Motor neuron (in vitro differentiated cells): ENCODE data around the gene KNDC1. TPM values are rescaled to one million over a fixed set of nuclear protein-coding genes. Genes with fewer than 3 reads are reported as not detected.
A peak's percentile ranks its signal among the peaks of the same experiment; 100 is the strongest.
"Not testable (repeated sequence)": the region's sequence is repeated elsewhere in the genome, so short reads cannot be mapped to it uniquely, and the experiment has no call there.

Experiments
- ATAC-seq, 8 experiments: fragments of 200-7000 bp; cut with Tn5 transposase; replicated peaks in 6 of 8; 2 replicates each; pipeline ENCODE4 v1.8.0; 2021; ENCODE audit warnings: mild to moderate bottlenecking in 8 of 8, moderate library complexity in 8 of 8
- H3K27ac ChIP-seq, 2 donors: fragments of 250-450 bp; sonication (Bioruptor Pico); 2 replicates each; pipeline ENCODE4 v1.9.0; 2021; ENCODE audit warnings: antibody characterized with exemption in 2 of 2, mild to moderate bottlenecking in 2 of 2, moderate library complexity in 1 of 2
- H3K4me1 ChIP-seq, 2 donors: fragments of 250-450 bp; sonication (Bioruptor Pico); replicated peaks in 1 of 2; 2 replicates each; pipeline ENCODE4 v1.6.1; 2021; ENCODE audit warnings: antibody characterized with exemption in 2 of 2, mild to moderate bottlenecking in 2 of 2, moderate library complexity in 1 of 2
- H3K4me3 ChIP-seq, 5 donors: fragments of 250-450 bp; sonication (Bioruptor Pico); 2 replicates each; pipeline ENCODE4 v1.9.0; 2021; ENCODE audit warnings: antibody characterized with exemption in 5 of 5, mild to moderate bottlenecking in 5 of 5, moderate library complexity in 4 of 5
- WGBS, 10 experiments: fragments of 450-650 bp; shearing (Covaris generic); methylation state at CpG; one replicate each; pipeline ENCODE4 v1.0.0; 2022; 5-methylcytosine and 5-hydroxymethylcytosine counted together
- in situ Hi-C, 9 experiments: fragments of 400-800 bp; cut with MboI; loops; one replicate each; pipeline ENCODE4 v1.15.0; 2021; ENCODE audit warnings: low sequenced_read_pairs in 9 of 9, low pct_unique_long_range_greater_than_20kb in 2 of 9; ENCODE audit not compliant: unreplicated experiment in 9 of 9
- total RNA-seq, 8 experiments: library from RNA; unstranded; fragments of 300-600 nt; gene quantifications; 2 replicates each; pipeline versions ENCODE4 v1.2.3 to v1.2.4, GENCODE V29; 2022

Gene KNDC1, protein sequence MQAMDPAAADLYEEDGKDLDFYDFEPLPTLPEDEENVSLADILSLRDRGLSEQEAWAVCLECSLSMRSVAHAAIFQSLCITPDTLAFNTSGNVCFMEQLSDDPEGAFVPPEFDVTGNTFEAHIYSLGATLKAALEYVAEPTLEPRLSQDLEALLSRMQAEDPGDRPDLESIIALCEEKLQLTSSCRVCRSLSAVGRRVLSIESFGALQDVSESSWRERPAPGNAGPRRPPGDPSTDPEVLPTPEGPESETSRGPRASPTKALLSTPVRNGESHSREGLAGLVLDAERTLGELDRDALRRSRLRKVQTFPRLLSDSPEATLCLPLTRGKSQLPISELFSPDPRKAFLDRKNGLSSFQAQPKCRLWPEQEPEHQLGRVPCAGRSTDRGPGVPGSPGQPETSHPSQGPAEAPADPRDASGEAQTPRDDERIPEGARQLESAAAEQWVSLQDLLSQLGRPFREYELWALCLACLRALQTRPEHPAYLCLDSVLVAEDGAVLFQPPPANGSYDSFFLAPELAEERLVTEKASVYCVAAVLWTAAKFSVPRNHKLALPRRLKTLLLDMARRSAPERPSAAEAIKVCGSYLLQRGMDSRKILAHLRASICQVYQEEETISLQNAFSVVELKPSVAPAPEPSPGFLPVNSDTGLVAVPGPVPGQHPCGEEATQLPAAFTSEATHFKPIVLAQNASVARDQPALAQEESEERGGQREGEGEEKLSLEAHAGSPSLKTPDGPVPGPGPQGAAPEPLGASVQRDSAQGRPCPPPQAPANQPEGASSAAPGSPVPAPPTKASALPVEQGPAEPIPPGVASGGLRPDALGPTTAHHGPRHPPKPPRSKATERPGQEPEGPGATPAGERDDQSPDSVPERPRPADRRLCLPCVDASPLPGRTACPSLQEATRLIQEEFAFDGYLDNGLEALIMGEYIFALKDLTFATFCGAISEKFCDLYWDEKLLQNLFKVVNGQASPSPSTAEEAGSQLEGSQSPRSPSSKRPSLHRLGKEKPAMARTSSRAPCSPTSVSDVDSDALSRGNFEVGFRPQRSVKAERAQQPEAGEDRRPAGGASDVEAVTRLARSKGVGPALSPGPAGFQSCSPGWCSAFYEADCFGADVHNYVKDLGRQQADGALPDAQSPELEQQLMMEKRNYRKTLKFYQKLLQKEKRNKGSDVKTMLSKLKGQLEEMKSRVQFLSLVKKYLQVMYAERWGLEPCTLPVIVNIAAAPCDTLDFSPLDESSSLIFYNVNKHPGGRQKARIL (N-terminal part only)
- 10 to 100 TPM in 1 of 8 experiments, 1 to 10 TPM in 4, under 1 TPM in 3; 0.15 to 14.6 (median 4.2) TPM for total RNA-seq

DNA sequence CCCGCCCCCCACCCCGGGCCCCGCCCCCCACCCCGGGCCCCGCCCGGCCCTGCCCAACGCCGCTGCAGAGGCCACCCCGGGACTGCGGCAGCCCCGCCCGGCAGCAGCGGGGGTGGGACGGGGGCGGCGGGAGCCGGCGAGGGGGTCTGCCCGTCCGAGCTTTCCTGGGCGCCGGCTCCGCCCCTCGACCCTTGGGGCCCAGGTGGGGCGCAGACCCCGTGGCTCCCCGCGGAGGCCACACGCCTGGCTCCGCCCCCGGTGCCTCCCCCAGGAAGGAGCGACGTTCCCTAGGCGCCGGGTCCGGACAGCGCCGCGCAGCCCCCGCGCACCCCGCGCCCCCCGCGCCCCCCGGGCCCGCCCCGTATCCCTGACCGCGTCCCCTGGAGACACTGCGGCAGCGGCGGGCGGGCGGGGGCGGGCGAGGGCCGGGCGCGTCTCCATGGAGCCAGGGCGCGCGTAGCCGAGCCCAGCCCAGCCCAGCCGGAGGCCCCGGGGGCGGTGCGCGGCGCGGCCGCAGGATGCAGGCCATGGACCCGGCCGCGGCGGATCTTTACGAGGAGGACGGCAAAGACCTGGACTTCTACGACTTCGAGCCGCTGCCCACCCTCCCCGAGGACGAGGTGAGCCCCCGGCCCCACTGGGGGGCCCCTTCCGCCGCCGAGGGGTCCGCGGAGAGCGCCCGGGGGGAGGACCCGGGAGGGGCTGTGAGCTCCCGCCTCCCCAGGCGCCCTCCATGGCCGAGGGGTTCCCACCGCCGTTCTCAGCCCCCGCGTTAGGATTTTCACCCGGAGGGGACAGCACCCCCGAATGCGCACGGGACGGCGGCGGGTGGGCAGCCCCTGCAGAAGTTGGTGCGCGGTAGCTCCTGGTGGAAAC is at the start of gene KNDC1:
TSS of gene KNDC1 (plus strand) at position 270 of the 876 bp plus-strand sequence. CDS start at position 519, 249 bp downstream.
- peak; percentile 66 to 95 (median 72) for ATAC-seq
- Histone ChIP-seq H3K4me3 (peak within 1 kb of the TSS; percentile 48 to 87 (median 61)), H3K27ac (peak within 1 kb of the TSS in 1 of 2 donors; percentile 83), H3K4me1 (peaks cover 17 to 31% of the 10 kb centered on the region in 2 donors)
- in situ Hi-C loops, result no loop called here
- WGBS, 10 experiments, result no CpG with 5 or more reads among the region's 108 CpGs

DNA sequence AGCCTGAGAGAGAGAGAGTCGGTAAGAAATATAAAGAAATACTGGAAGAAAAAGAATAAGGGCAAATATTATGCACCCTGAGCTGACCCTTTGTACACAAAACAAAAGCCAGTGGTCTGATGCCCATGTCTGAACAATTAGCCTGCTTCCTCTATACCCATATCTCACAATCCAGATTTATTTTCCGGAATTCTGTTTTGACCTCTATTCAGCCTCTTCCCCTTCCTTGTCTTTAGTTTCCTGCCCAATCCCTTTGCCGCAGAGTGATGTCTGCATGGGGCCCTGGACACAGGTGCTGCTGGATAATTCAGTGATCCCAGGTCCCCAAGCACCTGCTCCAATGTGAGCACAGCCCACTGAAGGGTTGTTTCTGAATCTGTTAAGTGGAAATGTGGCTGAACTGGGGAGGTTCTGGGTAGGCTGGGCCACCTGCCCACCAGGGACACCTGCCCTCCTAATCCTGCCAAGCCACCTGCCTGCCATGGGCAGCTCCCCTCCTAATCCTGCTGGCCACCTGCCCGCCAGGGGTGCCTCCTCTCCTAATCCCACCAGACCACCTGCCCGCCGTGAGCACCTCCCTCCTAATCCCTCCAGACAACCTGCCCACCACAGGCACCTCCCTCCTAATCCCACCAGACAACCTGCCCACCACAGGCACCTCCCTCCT is 49.3 kb upstream of the KNDC1 start:
- no peaks in the 10 kb centered on the region for H3K4me1 ChIP-seq
- 43 to 100% (median 85%) methylated on average over 1 to 4 of the region's 6 CpGs; no CpG with 5 or more reads in 1 of the 10 experiments for WGBS, 10 experiments
- in situ Hi-C loops, result loop anchor here in 3 of 9 experiments (25.0 kb wide), 1 partner anchor 173 kb away; the partner anchor contains the start of gene CFAP46 (in 3 of the 3)
- no peak overlapping the region for H3K4me3 ChIP-seq
- no peak overlapping the region for H3K27ac ChIP-seq
- no peak for ATAC-seq

DNA sequence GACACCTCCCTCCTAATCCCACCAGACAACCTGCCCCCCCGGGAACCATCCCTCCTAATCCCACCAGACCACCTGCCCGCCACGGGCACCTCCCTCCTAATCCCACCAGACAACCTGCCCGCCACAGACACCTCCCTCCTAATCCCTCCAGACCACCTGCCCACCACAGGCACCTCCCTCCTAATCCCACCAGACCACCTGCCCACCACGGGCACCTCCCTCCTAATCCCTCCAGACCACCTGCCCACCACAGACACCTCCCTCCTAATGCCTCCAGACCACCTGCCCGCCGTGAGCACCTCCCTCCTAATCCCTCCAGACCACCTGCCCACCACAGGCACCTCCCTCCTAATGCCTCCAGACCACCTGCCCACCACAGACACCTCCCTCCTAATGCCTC is 48.4 kb upstream of the KNDC1 start:
- no CpG with 5 or more reads among the region's 7 CpGs for WGBS, 10 experiments
- not testable (repeated sequence) for ATAC-seq, H3K4me1 ChIP-seq, H3K27ac ChIP-seq, H3K4me3 ChIP-seq
- in situ Hi-C loops, result loop anchor here in 3 of 9 experiments (25.0 kb wide), 1 partner anchor 174 kb away; the partner anchor contains the start of gene CFAP46 (in 3 of the 3)

DNA sequence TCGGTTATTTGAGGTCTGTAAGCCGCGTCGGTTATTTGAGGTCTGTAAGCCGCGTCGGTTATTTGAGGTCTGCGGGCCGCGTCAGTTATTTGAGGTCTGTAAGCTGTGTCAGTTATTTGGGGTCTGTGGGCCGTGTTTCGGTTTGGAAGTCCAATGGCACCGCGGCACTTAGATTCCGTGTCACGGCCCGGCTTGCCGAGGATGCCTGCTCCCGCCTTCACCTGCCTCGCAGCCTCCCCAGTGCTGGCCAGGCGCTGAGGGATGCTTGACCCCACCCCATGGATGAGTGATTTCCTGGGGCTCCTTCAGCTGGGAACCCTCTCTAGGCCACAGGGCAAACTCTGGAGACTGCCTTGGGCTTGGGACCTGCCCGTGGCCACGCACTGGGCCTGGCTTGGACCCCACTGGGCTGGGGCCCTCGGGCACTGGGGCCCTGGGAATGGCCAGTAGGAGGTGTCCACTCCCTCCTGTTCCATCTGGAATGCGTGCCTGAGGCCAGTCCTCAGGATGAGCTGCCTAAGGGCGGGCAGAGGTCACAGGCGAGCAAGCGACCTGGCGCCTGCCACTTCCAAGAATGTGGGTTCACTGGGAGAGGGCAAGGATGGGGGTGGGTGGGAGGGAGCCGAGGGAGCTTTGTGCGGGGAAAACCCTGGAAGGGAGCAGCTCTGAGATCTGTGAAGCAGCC is 46.7 kb upstream of the KNDC1 start:
- 80 to 97% (median 85%) methylated on average over 1 to 10 of the region's 31 CpGs; no CpG with 5 or more reads in 5 of the 10 experiments for WGBS, 10 experiments
- Histone ChIP-seq H3K27ac (no peak overlapping the region), H3K4me1 (no peaks in the 10 kb centered on the region), H3K4me3 (no peak overlapping the region)
- in situ Hi-C loops, result loop anchor here in 3 of 9 experiments (25.0 kb wide), 1 partner anchor 176 kb away; the partner anchor contains the start of gene CFAP46 (in 3 of the 3)
- no peak for ATAC-seq

DNA sequence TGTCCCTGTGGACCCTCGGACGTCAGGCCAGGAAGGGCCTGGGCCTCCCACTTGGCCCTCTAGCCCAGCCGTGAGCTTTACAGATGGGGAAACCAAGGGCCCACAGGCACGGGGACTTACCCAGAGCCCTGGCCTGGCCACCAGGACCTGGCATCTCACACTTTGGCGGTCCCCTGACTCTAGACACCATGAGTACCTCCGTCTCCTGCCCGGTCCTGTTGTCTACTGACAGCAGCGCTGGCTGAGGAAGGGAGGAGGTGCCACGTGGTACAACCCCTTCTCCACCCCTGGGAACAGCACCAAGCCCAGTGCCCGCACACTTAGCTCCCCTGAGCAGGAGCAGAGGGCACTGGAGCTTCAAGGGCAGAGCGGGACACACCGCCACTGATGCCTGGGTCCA is 46.2 kb upstream of the KNDC1 start:
- in situ Hi-C loops, result loop anchor here in 3 of 9 experiments (25.0 kb wide), 1 partner anchor 177 kb away; the partner anchor contains the start of gene CFAP46 (in 3 of the 3)
- Histone ChIP-seq H3K4me1 (no peaks in the 10 kb centered on the region), H3K4me3 (no peak overlapping the region), H3K27ac (no peak overlapping the region)
- WGBS, 10 experiments, result 20 to 100% (median 85%) methylated on average over 1 to 6 of the region's 12 CpGs; no CpG with 5 or more reads in 5 of the 10 experiments
- no peak for ATAC-seq

DNA sequence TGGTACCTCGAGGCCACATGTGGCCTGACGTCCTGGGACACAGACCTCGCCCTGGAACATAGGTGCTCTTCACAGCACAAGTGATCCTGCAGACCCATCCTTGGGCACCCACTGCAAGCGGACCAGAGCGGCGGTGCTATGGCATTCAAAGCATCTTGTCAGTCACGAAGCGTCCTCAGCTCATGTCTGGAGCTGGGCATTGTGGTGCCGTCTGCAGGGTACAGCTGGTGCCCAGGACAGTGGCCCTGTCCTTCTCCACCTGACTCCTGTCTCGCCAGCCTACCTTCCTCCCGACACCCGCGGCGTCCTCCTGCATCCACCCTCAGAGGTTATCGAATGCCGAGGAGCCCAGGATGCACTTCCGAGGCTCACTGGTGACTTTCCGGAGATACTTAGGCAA is 45.8 kb upstream of the KNDC1 start:
- Histone ChIP-seq H3K27ac (no peak overlapping the region), H3K4me1 (no peaks in the 10 kb centered on the region), H3K4me3 (no peak overlapping the region)
- WGBS, 10 experiments, result 56 to 100% (median 91%) methylated on average over 1 to 14 of the region's 18 CpGs; no CpG with 5 or more reads in 3 of the 10 experiments
- no peak for ATAC-seq
- in situ Hi-C loops, result loop anchor here in 3 of 9 experiments (25.0 kb wide), 1 partner anchor 177 kb away; the partner anchor contains the start of gene CFAP46 (in 3 of the 3)

DNA sequence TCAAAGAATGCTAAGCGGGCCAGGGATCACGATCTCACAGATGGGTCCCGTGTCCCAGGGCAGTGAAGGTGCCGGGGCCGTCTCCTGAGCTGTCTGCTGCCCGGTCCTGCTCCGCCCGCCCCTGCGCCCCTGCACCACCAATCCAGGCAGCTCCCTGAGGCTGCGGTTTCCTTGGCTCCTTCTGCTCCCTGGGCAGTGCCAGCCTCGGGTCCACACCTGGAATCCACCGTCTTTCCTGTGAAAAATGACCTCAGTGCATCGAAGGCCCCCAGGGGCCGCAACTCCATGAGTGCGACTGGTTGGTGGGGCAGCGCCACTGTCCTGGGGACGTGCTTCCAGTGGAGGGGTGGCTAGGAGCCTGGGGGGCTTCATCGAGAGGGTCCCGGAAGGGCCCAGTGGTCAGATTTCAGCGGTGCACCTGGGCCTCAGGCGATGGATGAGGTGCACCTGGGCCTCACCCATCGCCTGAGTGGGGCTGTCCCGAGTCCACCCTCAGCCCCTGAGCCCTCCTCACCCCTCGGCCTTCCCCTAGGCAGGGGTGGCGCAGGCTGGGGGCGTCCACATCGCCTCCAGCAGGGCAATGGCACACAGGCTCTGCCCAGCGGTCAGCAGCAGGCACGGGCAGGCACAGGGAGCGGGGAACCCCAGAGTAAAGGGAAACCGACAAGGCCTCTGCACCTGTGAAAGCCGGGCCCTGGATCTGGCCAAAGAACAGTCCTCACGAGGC is 45.1 kb upstream of the KNDC1 start:
- in situ Hi-C loops, result loop anchor here in 3 of 9 experiments (25.0 kb wide), 1 partner anchor 178 kb away; the partner anchor contains the start of gene CFAP46 (in 3 of the 3)
- H3K4me3 ChIP-seq, result no peak overlapping the region
- no peak overlapping the region for H3K27ac ChIP-seq
- H3K4me1 ChIP-seq, result no peaks in the 10 kb centered on the region
- ATAC-seq, result no peak
- WGBS, 10 experiments, result 31 to 100% (median 69%) methylated on average over 1 to 3 of the region's 33 CpGs; no CpG with 5 or more reads in 6 of the 10 experiments

DNA sequence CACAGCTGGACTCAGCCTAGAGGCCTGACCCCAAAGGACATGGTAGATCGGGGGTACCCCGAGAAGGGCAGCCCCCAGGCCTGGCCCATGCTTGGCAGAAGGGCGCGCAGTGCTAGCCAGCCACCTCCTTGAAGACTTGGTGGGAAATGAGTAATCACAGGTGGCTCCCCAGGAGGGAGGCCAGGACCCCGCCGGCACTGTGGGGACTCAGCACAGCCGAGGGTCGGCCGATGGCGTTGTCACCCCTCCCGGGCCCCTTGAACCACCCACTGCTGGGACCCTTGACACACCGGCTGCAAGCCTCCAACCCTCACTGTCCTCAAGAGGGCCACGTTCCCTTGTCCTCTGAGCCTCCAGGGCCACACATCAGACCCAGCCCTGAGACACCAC is 44.6 kb upstream of the KNDC1 start:
- H3K27ac ChIP-seq, result no peak overlapping the region
- whole genome bisulfite sequencing, 10 experiments, result 87% methylated on average over 3 of the region's 13 CpGs; no CpG with 5 or more reads in 9 of the 10 experiments
- ATAC-seq, result no peak
- in situ Hi-C loops, result loop anchor here in 3 of 9 experiments (25.0 kb wide), 1 partner anchor 178 kb away; the partner anchor contains the start of gene CFAP46 (in 3 of the 3)
- no peak overlapping the region for H3K4me3 ChIP-seq
- no peaks in the 10 kb centered on the region for H3K4me1 ChIP-seq

DNA sequence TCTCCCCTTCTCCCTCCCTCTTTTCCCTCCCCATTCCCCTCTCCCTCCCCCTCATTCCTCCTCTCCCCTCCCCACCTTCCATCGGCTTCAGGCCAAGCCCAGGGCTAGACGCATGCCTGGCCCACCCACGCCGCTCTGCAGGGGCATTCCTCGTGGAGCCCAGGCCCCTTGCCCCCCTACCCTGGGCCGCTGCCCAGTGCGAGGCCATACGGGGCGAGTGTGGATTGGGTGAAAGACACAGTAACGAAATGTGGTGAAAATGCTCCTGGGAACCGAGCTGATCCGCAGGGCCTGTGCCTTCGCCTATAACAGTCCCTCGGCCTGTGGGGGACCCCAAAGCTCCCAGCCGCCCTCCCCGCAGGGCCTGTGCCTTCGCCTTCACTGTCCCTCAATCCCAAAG is 44.0 kb upstream of the KNDC1 start:
- in situ Hi-C loops, result loop anchor here in 3 of 9 experiments (25.0 kb wide), 1 partner anchor 179 kb away; the partner anchor contains the start of gene CFAP46 (in 3 of the 3)
- H3K27ac ChIP-seq, result no peak overlapping the region
- WGBS, 10 experiments, result no CpG with 5 or more reads among the region's 17 CpGs
- H3K4me3 ChIP-seq, result no peak overlapping the region
- no peaks in the 10 kb centered on the region for H3K4me1 ChIP-seq
- no peak for ATAC-seq

DNA sequence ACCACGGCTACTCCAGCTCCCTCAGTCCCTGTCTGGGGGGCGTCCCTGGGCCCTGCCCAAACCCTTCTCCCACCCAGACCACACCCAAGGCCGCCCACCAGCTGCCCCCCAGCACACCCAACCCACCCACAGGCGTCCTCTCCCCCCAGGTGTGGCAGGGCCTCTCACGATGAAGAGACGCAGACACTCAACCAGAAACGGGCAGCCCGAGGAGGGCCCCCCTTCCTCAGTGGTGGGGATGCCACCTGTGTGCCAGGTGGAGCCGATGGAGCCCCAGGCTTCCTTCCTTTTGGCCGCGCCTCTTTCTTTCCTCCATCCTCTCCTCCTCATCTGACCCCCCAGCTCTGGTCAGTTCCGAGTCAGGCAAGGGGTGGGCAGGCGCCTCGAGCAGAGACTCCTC is 43.6 kb upstream of the KNDC1 start:
- no peak for ATAC-seq
- H3K27ac ChIP-seq, result no peak overlapping the region
- 40 to 80% methylated on average over 1 of the region's 14 CpGs; no CpG with 5 or more reads in 8 of the 10 experiments for WGBS, 10 experiments
- in situ Hi-C loops, result loop anchor here in 3 of 9 experiments (25.0 kb wide), 1 partner anchor 179 kb away; the partner anchor contains the start of gene CFAP46 (in 3 of the 3)
- H3K4me1 ChIP-seq, result no peaks in the 10 kb centered on the region
- no peak overlapping the region for H3K4me3 ChIP-seq
